Measurements from ENCODE around the gene EGLN2. TPM values are rescaled to one million over a fixed set of nuclear protein-coding genes. Genes with fewer than 3 reads are reported as not detected.

The EGLN2 gene
- total RNA-seq, 1 experiment from 2014 or later = 115 TPM

GRCh38 chr19:40804783-40805242 lies 5.8 kb downstream of the EGLN2 start:
- in situ Hi-C loops (cut with HindIII; ENCODE audit: low pct_unique_long_range_greater_than_20kb, low sequenced_read_pairs) (no loop called here), intact Hi-C loops (cut with micrococcal nuclease; ENCODE audit: unreplicated experiment) (loop anchor here (10.0 kb wide), 1 partner anchor 140 kb away; no protein-coding TSS in a partner anchor)
- POLR2A ChIA-PET = no interaction called here
- ATAC-seq (no peak), DNase-seq (ENCODE audit: low read depth, low spot score) (no peak)
- no peak overlapping the region for H3K4me3 ChIP-seq (ENCODE audit: low read depth in 2 of 2, low read length in 2 of 2)
- H3K27me3 ChIP-seq (ENCODE audit: control insufficient read depth, insufficient read depth, low read length) = no peaks in the 10 kb centered on the region
- CTCF ChIA-PET = no interaction called here
- peak overlapping the region; percentile 9 for H3K27ac ChIP-seq (ENCODE audit: low read length)
- TF ChIP-seq, protein P1, sequence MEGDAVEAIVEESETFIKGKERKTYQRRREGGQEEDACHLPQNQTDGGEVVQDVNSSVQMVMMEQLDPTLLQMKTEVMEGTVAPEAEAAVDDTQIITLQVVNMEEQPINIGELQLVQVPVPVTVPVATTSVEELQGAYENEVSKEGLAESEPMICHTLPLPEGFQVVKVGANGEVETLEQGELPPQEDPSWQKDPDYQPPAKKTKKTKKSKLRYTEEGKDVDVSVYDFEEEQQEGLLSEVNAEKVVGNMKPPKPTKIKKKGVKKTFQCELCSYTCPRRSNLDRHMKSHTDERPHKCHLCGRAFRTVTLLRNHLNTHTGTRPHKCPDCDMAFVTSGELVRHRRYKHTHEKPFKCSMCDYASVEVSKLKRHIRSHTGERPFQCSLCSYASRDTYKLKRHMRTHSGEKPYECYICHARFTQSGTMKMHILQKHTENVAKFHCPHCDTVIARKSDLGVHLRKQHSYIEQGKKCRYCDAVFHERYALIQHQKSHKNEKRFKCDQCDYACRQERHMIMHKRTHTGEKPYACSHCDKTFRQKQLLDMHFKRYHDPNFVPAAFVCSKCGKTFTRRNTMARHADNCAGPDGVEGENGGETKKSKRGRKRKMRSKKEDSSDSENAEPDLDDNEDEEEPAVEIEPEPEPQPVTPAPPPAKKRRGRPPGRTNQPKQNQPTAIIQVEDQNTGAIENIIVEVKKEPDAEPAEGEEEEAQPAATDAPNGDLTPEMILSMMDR (IDR thresholded peaks at IDR 0.05) = peak; percentile 41
- TF ChIP-seq SIN3A (IDR thresholded peaks at IDR 0.05; ENCODE audit: borderline replicate concordance, insufficient read depth, low read depth, low read length) = no peak
- H3K4me1 ChIP-seq (ENCODE audit: control insufficient read depth, insufficient read depth, low read length) = peaks cover 56% of the 10 kb centered on the region
- no peaks in the 10 kb centered on the region for H3K9me3 ChIP-seq (ENCODE audit: control insufficient read depth, insufficient read depth, low read depth, low read length)
- BruUV-seq (replicated peaks) = no TSS peak
- no peaks in the 10 kb centered on the region for H3K36me3 ChIP-seq (ENCODE audit: control insufficient read depth, insufficient read depth, low read length)

DNA sequence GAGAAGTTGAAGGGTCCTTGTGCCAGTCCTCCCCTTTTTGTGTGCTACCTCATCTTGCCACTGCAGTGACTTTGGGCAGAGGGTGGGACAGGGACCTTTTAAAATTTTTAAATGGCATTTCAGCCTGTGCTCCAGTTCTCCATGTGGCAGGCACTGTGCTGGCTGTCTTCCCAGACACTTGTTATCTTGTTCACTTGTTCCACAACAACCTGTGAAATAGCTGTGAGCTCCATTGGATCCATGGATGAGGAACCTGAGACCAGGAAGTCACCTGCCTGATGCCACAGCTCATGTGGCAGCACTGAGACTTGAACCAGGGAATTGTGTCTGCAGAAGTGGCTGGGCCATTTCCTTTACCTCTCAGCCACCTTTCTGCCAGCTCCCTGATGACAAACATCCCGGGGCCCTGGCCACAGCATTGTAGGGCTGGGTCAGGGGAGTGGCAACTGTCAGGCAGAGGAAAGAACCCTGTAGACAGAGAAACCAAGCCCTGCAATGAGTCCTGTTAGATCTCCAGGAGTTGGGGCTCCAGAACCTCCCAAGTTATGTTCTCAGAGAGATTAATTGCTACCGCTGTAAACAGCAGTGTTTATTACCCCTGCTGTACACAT lies 6.4 kb downstream of the EGLN2 start:
- ATAC-seq (no peak), DNase-seq (ENCODE audit: low read depth, low spot score) (no peak)
- no peaks in the 10 kb centered on the region for H3K27me3 ChIP-seq (ENCODE audit: control insufficient read depth, insufficient read depth, low read length)
- no TSS peak for BruUV-seq (replicated peaks)
- H3K4me1 ChIP-seq (ENCODE audit: control insufficient read depth, insufficient read depth, low read length) = peaks cover 57% of the 10 kb centered on the region
- no peaks in the 10 kb centered on the region for H3K36me3 ChIP-seq (ENCODE audit: control insufficient read depth, insufficient read depth, low read length)
- H3K27ac ChIP-seq (ENCODE audit: low read length) = no peak overlapping the region
- TF ChIP-seq POLR2AphosphoS5 (IDR thresholded peaks at IDR 0.05; ENCODE audit: low read depth, low read length) (no peak), SIN3A (IDR thresholded peaks at IDR 0.05; ENCODE audit: borderline replicate concordance, insufficient read depth, low read depth, low read length) (no peak), REST (IDR thresholded peaks at IDR 0.05; ENCODE audit: insufficient read depth in 1 of 2, low read depth in 2 of 2, low read length in 1 of 2) (no peak), TCF7L2 (IDR thresholded peaks at IDR 0.05; ENCODE audit: low read depth, low read length) (no peak)
- TF ChIP-seq, protein P1 (IDR thresholded peaks at IDR 0.05) = no peak
- POLR2A ChIA-PET = no interaction called here
- intact Hi-C loops (cut with micrococcal nuclease; ENCODE audit: unreplicated experiment) (loop anchor here (10.0 kb wide), 1 partner anchor 141 kb away; no protein-coding TSS in a partner anchor), in situ Hi-C loops (cut with HindIII; ENCODE audit: low pct_unique_long_range_greater_than_20kb, low sequenced_read_pairs) (no loop called here)
- no peaks in the 10 kb centered on the region for H3K9me3 ChIP-seq (ENCODE audit: control insufficient read depth, insufficient read depth, low read depth, low read length)
- CTCF ChIA-PET = no interaction called here
- no peak overlapping the region for H3K4me3 ChIP-seq (ENCODE audit: low read depth in 2 of 2, low read length in 2 of 2)
